ENCODE data around the gene SH3PXD2A.
"Not testable (repeated sequence)": the region's sequence is repeated elsewhere in the genome, so short reads cannot be mapped to it uniquely, and the experiment has no call there.

Gene SH3PXD2A

GRCh38 chr10:103833731-103834365, 21.5 kb downstream of the SH3PXD2A start:
- no peak for DNase-seq (ENCODE audit: low spot score)

- no peak for DNase-seq (ENCODE audit: low spot score)
These were observed 22.6 kb downstream of the SH3PXD2A start for GRCh38 chr10:103832806-103833205.

- DNase-seq (ENCODE audit: low spot score) = no peak
These were observed 25.4 kb downstream of the SH3PXD2A start for GRCh38 chr10:103829838-103830465.

- DNase-seq (ENCODE audit: low spot score) = no peak
These were observed 26.1 kb downstream of the SH3PXD2A start for GRCh38 chr10:103829278-103829677.

- DNase-seq (ENCODE audit: low spot score) = no peak
These were observed 26.7 kb downstream of the SH3PXD2A start for GRCh38 chr10:103828587-103829197.

GRCh38 chr10:103828107-103828506, 27.3 kb downstream of the SH3PXD2A start:
- no peak for DNase-seq (ENCODE audit: low spot score)

GRCh38 chr10:103826885-103827284, 28.5 kb downstream of the SH3PXD2A start:
- no peak for DNase-seq (ENCODE audit: low spot score)

- DNase-seq (ENCODE audit: low spot score) = no peak
These were observed 31.1 kb downstream of the SH3PXD2A start for GRCh38 chr10:103824281-103824680.

GRCh38 chr10:103823706-103824272, 31.6 kb downstream of the SH3PXD2A start:
- DNase-seq (ENCODE audit: low spot score) = no peak

GRCh38 chr10:103822800-103823199, 32.6 kb downstream of the SH3PXD2A start:
- DNase-seq (ENCODE audit: low spot score) = no peak

GRCh38 chr10:103822107-103822716, 33.2 kb downstream of the SH3PXD2A start:
- DNase-seq (ENCODE audit: low spot score) = no peak

GRCh38 chr10:103820101-103821062, 35.0 kb downstream of the SH3PXD2A start:
- peak; percentile 57 for DNase-seq (ENCODE audit: low spot score)

- no peak for DNase-seq (ENCODE audit: low spot score)
These were observed 35.9 kb downstream of the SH3PXD2A start for GRCh38 chr10:103819493-103819892.

- DNase-seq (ENCODE audit: low spot score) = no peak
These were observed 36.5 kb downstream of the SH3PXD2A start for GRCh38 chr10:103818765-103819374.

GRCh38 chr10:103818105-103818504, 37.3 kb downstream of the SH3PXD2A start:
- no peak for DNase-seq (ENCODE audit: low spot score)

GRCh38 chr10:103816431-103816830, 38.9 kb downstream of the SH3PXD2A start:
- DNase-seq (ENCODE audit: low spot score) = no peak

- DNase-seq (ENCODE audit: low spot score) = no peak
These were observed 40.6 kb downstream of the SH3PXD2A start for GRCh38 chr10:103814626-103815370.

GRCh38 chr10:103814105-103814504, 41.3 kb downstream of the SH3PXD2A start:
- no peak for DNase-seq (ENCODE audit: low spot score)

- DNase-seq (ENCODE audit: low spot score) = not testable (repeated sequence)
These were observed 42.1 kb downstream of the SH3PXD2A start for GRCh38 chr10:103813312-103813711.

- DNase-seq (ENCODE audit: low spot score) = no peak
These were observed 42.9 kb downstream of the SH3PXD2A start for GRCh38 chr10:103812432-103812831.

All from AG08396 (cell line).